NCI-H146 treated with DMSO at 0.1 percent for 48 hours (cell line): ENCODE data around the gene TRMT112.

Source experiments
- DNase-seq: peaks from one replicate; lab custom pipeline; 2025; ENCODE audit not compliant: unreplicated experiment; lab: John Stamatoyannopoulos, UW

Gene TRMT112

GRCh38 chr11:64317325-64317960 is at the start of gene TRMT112:
TSS of gene TRMT112 (minus strand) at chr11:64317559. CDS start at chr11:64317526, 33 bp downstream.
- DNase-seq, result peak; percentile 92

- DNase-seq, result no peak
Observed at GRCh38 chr11:64366751-64367150, 49.4 kb upstream of the TRMT112 start.

- no peak for DNase-seq
Observed at GRCh38 chr11:64364911-64365310, 47.6 kb upstream of the TRMT112 start.

- no peak for DNase-seq
Observed at GRCh38 chr11:64364435-64364834, 47.1 kb upstream of the TRMT112 start.

- DNase-seq, result no peak
Observed at GRCh38 chr11:64362339-64362738, 45.0 kb upstream of the TRMT112 start.

GRCh38 chr11:64361659-64362058 is 44.3 kb upstream of the TRMT112 start:
- no peak for DNase-seq

- no peak for DNase-seq
Observed at GRCh38 chr11:64360448-64360921, 43.1 kb upstream of the TRMT112 start.

- no peak for DNase-seq
Observed at GRCh38 chr11:64359712-64360445, 42.5 kb upstream of the TRMT112 start.

GRCh38 chr11:64358907-64359711 is 41.8 kb upstream of the TRMT112 start, which contains the start of gene RPS6KA4:
TSS of gene RPS6KA4 (plus strand) at chr11:64359162. CDS start at chr11:64359236, 74 bp downstream.
- peak; percentile 10 for DNase-seq

- no peak for DNase-seq
Observed at GRCh38 chr11:64358536-64358906, 41.2 kb upstream of the TRMT112 start.

GRCh38 chr11:64357904-64358535 is 40.7 kb upstream of the TRMT112 start:
- no peak for DNase-seq

- no peak for DNase-seq
Observed at GRCh38 chr11:64357446-64357845, 40.1 kb upstream of the TRMT112 start.

GRCh38 chr11:64356498-64357411 is 39.4 kb upstream of the TRMT112 start:
- DNase-seq, result no peak

- peak; percentile 24 for DNase-seq
Observed at GRCh38 chr11:64355078-64355940, 38.0 kb upstream of the TRMT112 start.

GRCh38 chr11:64353715-64354506 is 36.6 kb upstream of the TRMT112 start:
- DNase-seq, result no peak

- DNase-seq, result peak; percentile 82
Observed at GRCh38 chr11:64352995-64353714, 35.8 kb upstream of the TRMT112 start.

GRCh38 chr11:64352099-64352994 is 35.0 kb upstream of the TRMT112 start:
- peak; percentile 47 for DNase-seq
